Endometrial microvascular endothelial cells (primary cell): ENCODE measurements around the gene PCDHA1. TPM values are rescaled to one million over a fixed set of nuclear protein-coding genes. Genes with fewer than 3 reads are reported as not detected.

Source experiments
- in situ Hi-C: cut with HindIII; loops from 2 replicates; pipeline ENCODE4 v1.10.0; 2017; ENCODE audit warnings: low sequenced_read_pairs, low pct_unique_long_range_greater_than_20kb; ENCODE audit errors: inconsistent ontology term
- total RNA-seq: library from RNA; depleted of rRNA; stranded (reverse); fragments of >200 nt; gene quantifications from one replicate; pipeline ENCODE4 v1.2.3, GENCODE V29; 2015; ENCODE audit errors: inconsistent ontology term

The PCDHA1 gene
- total RNA-seq, 1 donor from 2014 or later, result not detected

- in situ Hi-C loops, result no loop called here
These were observed 181.4 kb downstream of the PCDHA1 start for GRCh38 chr5:140967226-140967893.

DNA sequence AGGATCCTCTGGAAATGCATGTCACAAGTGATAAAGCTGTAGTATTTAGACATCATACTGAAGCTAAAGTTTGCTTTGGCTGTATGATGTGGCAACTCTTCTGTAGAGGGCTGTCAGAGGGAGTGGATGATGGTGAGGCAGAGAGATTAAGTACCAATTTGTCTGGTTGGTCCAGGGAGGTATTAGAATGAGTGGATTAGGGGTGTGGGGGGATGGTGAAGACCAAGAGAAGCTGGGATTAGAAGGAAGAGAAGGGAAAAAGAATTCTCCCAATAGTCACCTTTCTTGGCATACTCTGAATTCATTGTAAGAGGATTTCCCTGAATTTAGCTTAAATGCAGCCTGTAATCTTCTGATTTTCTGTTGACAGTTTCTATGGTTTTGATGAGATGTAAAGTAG, 183.9 kb downstream of the PCDHA1 start:
- in situ Hi-C loops, result no loop called here

DNA sequence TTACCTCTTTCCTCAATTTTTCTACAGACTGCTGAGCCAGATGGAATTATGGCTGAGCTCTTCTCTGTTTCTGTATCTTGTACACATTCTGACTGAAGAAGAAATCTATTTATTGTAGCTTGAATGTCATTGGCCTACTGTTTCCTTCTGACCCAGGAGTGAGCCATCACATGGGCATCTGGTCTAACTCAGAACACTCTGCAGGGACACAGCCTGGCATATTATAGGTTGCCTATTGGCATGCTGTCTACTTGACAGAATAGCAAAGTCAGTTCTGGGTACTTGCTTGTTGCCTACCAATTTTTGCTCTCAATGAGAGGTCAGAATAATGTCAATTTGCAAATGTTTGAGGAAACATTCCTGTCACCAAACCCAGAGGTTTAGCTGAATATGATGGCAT, 187.6 kb downstream of the PCDHA1 start:
- in situ Hi-C loops, result no loop called here

GRCh38 chr5:140977003-140977402, 191.1 kb downstream of the PCDHA1 start:
- in situ Hi-C loops, result no loop called here

DNA sequence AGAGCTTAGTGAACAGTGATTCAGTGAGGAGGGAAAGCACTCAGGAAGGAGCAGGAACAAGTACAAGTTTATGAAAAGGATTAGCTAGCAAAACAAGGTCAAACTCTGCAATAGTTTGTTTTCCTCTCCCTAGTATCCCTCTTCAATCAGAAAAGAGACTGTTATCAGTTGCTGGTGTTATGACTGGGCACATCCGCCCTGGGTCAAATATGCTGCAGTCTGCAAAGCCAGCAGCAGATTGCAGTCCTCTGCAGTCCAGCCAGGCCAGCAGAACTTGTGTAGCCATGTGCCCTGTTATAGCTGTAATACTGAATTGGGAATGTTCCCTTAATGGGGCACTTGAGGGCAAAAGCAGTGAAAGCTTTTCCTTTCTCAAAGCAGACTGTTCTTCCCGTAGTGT, 192.3 kb downstream of the PCDHA1 start:
- in situ Hi-C loops, result no loop called here

DNA sequence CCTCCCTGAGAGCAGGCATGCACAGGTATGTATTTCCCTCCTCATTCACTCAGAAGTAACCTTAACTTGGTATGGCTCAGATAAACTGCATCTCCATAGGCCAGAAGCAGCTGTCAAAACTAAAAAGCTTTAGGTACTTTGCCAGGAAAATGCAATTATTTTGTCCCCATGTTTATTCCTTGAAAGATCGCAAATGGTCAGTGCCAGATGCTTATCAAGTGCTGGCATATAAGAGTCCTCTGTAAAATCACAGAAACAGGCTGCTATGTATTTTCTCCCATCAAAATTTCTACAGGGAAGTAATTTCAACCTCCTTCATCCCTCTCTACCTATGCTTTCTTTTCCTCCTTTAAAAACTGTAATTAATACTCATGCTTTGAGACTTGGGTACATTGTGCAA, 193.0 kb downstream of the PCDHA1 start:
- in situ Hi-C loops, result no loop called here

DNA sequence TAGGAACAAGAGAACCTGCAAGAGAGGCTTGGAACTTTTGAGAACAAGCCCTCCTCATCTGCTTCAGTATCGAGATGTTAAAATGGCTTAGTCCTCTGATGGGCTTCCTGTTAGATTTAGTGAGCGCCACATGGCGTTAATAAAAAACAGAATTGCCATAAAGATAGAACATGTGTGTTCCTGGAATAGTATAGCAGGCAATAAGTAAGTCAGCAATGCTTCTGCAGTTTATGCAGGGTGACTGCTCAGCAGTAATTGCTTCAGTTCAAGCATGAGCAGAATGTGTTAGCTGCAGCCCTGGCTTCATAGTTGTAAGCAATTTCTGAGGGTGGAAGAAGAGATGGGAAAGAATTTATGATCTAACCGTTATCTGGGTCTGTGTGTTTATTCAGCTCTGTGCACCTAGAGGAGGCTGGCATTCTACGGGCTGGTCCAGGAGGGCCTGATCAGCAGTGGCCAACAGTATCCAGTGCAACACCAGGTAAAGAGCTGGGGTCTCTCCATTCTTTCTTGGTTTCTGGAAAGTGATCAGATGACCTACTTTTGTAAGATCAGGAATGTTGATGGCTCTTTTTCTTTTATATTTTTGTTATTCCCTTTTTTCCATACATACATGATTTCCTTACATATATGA, 196.3 kb downstream of the PCDHA1 start:
- in situ Hi-C loops, result no loop called here

- in situ Hi-C loops, result no loop called here
These were observed 200.2 kb downstream of the PCDHA1 start for GRCh38 chr5:140986117-140986521.

GRCh38 chr5:140988100-140988499, 202.2 kb downstream of the PCDHA1 start:
- in situ Hi-C loops, result no loop called here

- in situ Hi-C loops, result no loop called here
These were observed 202.7 kb downstream of the PCDHA1 start for GRCh38 chr5:140988608-140989007.

- in situ Hi-C loops, result no loop called here
These were observed 203.5 kb downstream of the PCDHA1 start for GRCh38 chr5:140989254-140990020.

GRCh38 chr5:140992828-140993227, 206.9 kb downstream of the PCDHA1 start:
- in situ Hi-C loops, result no loop called here

- in situ Hi-C loops, result no loop called here
These were observed 210.1 kb downstream of the PCDHA1 start for GRCh38 chr5:140996060-140996459.

DNA sequence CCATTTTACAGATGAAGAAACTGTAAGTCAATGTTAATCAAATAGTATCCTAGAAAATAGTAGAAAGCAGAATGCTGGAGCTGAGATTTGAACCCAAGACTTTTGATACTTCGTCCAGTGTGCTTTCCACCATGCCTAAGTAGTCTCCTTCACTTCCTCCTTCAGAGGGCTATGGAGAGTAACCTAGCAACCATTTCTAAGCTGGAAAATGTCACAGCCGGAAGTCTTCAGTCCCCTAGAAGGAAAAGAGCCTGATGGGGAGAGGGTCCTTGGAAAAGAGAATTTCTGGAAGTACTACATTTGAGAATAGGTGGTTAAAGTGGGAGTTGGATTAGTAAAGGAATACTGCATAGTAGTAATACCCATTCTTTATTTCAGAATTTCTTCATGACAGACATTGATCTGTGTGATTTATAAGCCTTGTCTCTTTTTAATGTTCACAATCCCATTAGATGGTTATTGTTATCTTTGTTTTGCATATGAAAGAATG, 213.0 kb downstream of the PCDHA1 start:
- in situ Hi-C loops, result no loop called here

DNA sequence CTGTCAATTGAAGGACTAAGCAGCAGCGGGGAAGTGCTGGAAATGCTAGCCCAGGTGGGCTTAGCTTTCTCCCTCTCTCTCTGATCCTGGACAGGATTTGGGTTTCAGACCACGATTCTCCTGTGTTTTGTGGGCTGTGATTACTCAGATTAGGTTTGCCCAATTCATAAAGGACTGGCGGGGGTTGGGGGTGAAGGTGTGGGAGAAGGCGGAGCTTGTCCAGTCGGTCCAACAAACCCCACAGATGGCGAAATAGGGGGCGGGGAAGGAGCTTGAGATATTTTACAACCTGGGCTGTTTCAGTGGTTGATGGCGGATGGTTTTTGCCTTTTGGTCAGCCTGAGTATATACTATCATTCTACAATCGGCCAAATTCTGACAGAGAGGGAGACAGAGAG, 215.5 kb downstream of the PCDHA1 start:
- in situ Hi-C loops, result no loop called here

GRCh38 chr5:141001844-141002604, 216.1 kb downstream of the PCDHA1 start:
- in situ Hi-C loops, result no loop called here

DNA sequence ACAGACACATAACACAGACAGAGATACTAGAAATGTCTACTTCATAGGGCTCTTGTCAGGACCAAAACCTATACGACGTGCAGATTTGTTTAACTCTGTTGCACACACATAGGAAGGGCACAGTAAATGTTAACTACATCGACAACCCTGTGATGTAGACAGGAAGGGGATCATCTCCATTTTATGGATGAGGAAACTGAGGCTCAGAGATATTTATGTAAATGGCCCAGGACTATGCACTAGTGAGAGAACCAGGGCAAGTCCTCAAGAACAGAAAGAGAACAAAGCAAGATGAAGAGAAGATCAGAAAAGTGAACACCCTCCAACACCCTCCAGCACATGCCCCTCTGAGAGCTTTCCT, 216.6 kb downstream of the PCDHA1 start:
- in situ Hi-C loops, result no loop called here

DNA sequence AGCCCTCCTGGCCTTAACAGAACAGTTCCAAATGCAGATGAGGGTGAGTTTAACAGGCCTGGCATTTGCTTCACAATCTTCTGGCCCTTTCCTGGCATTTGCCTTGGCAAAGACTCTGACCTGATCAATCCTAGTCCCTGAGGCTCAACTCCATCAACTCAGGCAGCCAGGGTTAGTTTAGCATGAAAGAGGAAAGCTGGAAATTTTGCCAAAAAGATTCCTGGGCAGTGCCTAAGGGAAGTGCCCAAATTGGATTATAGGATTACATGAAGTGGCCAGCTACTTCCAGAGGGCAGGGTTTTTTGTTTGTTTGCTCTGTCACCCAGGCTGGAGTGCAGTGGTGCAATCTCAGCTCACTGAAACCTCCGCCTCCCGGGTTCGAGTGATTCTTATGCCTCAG, 217.1 kb downstream of the PCDHA1 start:
- in situ Hi-C loops, result no loop called here
